BE2C (cell line): Measurements from ENCODE around the gene GRID1.

ENCODE experiments used
- DNase-seq: peaks from one replicate; pipeline ENCODE4 v3.0.0-alpha.2; 2020
- H3K27me3 ChIP-seq: fragments of 250-450 bp; sonication (Bioruptor Pico); 2 replicates; pipeline ENCODE4 v1.5.1; 2020; ENCODE audit warnings: mild to moderate bottlenecking
- H3K36me3 ChIP-seq: fragments of 250-450 bp; sonication (Bioruptor Pico); 2 replicates; pipeline ENCODE4 v1.5.1; 2020; ENCODE audit warnings: mild to moderate bottlenecking
- H3K4me1 ChIP-seq: fragments of 250-450 bp; sonication (Bioruptor Pico); 2 replicates; pipeline ENCODE4 v1.5.1; 2020
- H3K4me3 ChIP-seq: 2 replicates; pipeline ENCODE4 v1.5.1; 2011; ENCODE audit warnings: low read depth, low read length
- H3K9me3 ChIP-seq: fragments of 250-450 bp; sonication (Bioruptor Pico); 2 replicates; pipeline ENCODE4 v1.5.1; 2020
- CTCF ChIP-seq: IDR thresholded peaks from 2 replicates; pipeline ENCODE4 v1.5.1; 2012; ENCODE audit warnings: mild to moderate bottlenecking, low read depth, low read length

GRID1 gene

GRCh38 chr10:85979598-85979997 lies 387.0 kb downstream of the GRID1 start:
- Histone ChIP-seq H3K9me3 (no peaks in the 10 kb centered on the region), H3K36me3 (no peaks in the 10 kb centered on the region), H3K4me1 (no peaks in the 10 kb centered on the region), H3K4me3 (no peak overlapping the region), H3K27me3 (no peaks in the 10 kb centered on the region)
- no peak for TF ChIP-seq CTCF
- no peak for DNase-seq

GRCh38 chr10:85978566-85979358 lies 387.8 kb downstream of the GRID1 start:
- Histone ChIP-seq H3K27me3 (no peaks in the 10 kb centered on the region), H3K4me1 (no peaks in the 10 kb centered on the region), H3K4me3 (no peak overlapping the region), H3K9me3 (no peaks in the 10 kb centered on the region), H3K36me3 (no peaks in the 10 kb centered on the region)
- no peak for TF ChIP-seq CTCF
- no peak for DNase-seq

GRCh38 chr10:85977642-85978041 lies 389.0 kb downstream of the GRID1 start:
- Histone ChIP-seq H3K4me3 (no peak overlapping the region), H3K9me3 (no peaks in the 10 kb centered on the region), H3K4me1 (no peaks in the 10 kb centered on the region), H3K36me3 (no peaks in the 10 kb centered on the region), H3K27me3 (no peaks in the 10 kb centered on the region)
- no peak for TF ChIP-seq CTCF
- no peak for DNase-seq

- no peaks in the 10 kb centered on the region for H3K4me1 ChIP-seq
- no peak for TF ChIP-seq CTCF
- no peak for DNase-seq
- H3K4me3 ChIP-seq, result no peak overlapping the region
- no peaks in the 10 kb centered on the region for H3K9me3 ChIP-seq
- no peaks in the 10 kb centered on the region for H3K36me3 ChIP-seq
- H3K27me3 ChIP-seq, result no peaks in the 10 kb centered on the region
Observed at GRCh38 chr10:85976267-85976793, 390.3 kb downstream of the GRID1 start.

GRCh38 chr10:85971494-85971893 lies 395.1 kb downstream of the GRID1 start:
- Histone ChIP-seq H3K36me3 (no peaks in the 10 kb centered on the region), H3K27me3 (no peaks in the 10 kb centered on the region), H3K4me3 (no peak overlapping the region), H3K9me3 (no peaks in the 10 kb centered on the region), H3K4me1 (no peaks in the 10 kb centered on the region)
- no peak for TF ChIP-seq CTCF
- DNase-seq, result no peak

GRCh38 chr10:85967594-85967993 lies 399.0 kb downstream of the GRID1 start:
- no peak for TF ChIP-seq CTCF
- Histone ChIP-seq H3K9me3 (no peaks in the 10 kb centered on the region), H3K4me1 (no peaks in the 10 kb centered on the region), H3K27me3 (no peaks in the 10 kb centered on the region), H3K4me3 (no peak overlapping the region), H3K36me3 (no peaks in the 10 kb centered on the region)
- no peak for DNase-seq
